ENCODE data around the gene ANAPC2.

Gene ANAPC2, protein sequence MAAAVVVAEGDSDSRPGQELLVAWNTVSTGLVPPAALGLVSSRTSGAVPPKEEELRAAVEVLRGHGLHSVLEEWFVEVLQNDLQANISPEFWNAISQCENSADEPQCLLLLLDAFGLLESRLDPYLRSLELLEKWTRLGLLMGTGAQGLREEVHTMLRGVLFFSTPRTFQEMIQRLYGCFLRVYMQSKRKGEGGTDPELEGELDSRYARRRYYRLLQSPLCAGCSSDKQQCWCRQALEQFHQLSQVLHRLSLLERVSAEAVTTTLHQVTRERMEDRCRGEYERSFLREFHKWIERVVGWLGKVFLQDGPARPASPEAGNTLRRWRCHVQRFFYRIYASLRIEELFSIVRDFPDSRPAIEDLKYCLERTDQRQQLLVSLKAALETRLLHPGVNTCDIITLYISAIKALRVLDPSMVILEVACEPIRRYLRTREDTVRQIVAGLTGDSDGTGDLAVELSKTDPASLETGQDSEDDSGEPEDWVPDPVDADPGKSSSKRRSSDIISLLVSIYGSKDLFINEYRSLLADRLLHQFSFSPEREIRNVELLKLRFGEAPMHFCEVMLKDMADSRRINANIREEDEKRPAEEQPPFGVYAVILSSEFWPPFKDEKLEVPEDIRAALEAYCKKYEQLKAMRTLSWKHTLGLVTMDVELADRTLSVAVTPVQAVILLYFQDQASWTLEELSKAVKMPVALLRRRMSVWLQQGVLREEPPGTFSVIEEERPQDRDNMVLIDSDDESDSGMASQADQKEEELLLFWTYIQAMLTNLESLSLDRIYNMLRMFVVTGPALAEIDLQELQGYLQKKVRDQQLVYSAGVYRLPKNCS

DNA sequence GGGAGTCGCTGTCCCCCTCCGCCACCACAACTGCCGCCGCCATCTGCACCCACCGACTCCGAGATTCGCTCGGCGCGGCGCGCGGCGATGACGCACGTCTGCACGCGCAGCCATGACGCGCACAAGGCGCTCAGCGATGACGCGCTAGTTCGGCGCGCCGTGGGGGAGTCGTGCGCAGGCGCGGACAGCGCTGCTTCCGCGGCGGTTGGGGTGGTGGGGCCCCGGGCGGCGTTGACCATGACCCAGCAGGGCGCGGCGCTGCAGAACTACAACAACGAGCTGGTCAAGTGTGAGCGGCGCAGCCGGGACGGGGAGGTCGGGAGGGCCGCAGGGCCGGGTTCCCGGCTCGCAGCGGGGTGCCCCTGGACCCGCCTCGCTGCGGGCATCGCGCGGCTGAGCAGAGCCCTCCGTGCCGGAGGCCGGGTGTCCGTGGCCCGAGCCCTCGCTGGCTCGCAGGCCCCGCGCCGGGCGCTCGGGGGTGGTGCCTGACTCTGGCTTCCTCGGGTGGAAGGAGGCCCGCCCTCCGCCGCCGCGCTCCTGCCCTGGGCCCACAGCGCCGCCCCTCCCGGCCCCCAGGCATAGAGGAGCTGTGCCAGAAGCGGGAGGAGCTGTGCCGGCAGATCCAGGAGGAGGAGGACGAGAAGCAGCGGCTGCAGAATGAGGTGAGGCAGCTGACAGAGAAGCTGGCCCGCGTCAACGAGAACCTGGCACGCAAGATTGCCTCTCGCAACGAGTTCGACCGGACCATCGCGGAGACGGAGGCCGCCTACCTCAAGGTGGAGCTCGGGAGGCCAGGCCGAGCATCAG is at the start of gene ANAPC2, which contains the start of gene SSNA1:
ANAPC2 (minus strand) TSS at position 71 of the 807 bp plus-strand sequence; CDS start at position 43, 28 bp downstream.
SSNA1 (plus strand) TSS at position 187 of the 807 bp plus-strand sequence; CDS start at position 238, 51 bp downstream.
- peak; percentile 88 for DNase-seq (ENCODE audit: low read depth)

DNA sequence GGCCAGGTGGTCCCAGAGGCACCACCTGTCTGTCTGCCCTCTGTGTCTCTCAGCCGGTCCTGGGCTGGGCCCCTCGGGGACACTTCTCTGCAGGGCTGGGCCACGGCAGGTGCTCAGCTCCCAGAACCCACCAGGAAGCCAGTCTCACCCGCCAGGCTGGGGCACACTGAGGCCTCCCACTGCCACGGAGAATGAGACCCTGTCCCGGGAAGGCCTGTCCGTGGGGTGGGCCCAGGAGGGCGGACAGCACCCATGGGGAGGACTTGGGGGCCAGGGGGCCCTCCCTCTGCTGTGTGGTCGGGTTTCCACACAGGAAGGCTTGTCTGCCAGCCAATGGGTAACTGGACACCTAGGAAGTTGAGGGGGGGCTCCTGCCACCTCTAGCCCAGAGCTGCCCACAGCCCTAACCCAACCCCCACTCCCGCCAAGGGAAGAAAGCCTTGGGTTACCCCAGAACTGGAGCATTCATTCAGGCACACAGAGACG is 48.6 kb upstream of the ANAPC2 start:
- DNase-seq (ENCODE audit: low read depth): no peak

DNA sequence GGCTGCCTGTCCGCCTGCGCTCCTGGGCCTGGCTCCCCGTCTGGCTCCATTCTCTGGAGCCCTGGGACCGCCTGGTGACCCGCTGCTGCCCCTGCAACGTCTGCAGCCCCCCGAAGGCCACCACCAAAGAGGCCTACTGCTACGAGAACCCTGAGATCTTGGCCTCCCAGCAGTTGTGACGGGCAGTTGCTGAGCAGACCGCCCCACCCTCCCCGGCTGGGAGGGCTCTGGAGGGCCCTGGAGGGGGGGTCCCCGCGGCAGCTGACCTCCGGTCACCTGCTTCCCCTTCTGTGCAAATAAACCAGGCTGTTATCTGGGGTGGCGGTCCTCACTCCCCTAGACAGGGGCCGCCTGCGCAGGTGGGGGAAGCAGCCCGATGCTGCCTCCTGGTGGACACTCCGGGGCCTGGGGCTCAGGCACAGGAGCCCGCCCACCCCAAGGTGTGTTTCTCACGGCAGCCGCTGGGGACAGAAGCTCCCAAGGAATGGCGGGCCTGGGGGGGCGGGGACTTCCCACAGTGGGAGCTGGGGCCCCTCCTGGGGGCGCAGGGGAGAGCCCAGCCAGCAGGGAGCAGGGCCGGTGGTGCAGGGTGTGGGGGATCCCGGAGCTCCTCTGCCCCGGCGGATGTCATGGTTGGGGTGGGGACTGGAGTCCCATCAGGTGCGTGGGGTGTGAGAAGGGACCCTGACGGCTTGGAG is 48.0 kb upstream of the ANAPC2 start:
- DNase-seq (ENCODE audit: low read depth): peak; percentile 49

DNA sequence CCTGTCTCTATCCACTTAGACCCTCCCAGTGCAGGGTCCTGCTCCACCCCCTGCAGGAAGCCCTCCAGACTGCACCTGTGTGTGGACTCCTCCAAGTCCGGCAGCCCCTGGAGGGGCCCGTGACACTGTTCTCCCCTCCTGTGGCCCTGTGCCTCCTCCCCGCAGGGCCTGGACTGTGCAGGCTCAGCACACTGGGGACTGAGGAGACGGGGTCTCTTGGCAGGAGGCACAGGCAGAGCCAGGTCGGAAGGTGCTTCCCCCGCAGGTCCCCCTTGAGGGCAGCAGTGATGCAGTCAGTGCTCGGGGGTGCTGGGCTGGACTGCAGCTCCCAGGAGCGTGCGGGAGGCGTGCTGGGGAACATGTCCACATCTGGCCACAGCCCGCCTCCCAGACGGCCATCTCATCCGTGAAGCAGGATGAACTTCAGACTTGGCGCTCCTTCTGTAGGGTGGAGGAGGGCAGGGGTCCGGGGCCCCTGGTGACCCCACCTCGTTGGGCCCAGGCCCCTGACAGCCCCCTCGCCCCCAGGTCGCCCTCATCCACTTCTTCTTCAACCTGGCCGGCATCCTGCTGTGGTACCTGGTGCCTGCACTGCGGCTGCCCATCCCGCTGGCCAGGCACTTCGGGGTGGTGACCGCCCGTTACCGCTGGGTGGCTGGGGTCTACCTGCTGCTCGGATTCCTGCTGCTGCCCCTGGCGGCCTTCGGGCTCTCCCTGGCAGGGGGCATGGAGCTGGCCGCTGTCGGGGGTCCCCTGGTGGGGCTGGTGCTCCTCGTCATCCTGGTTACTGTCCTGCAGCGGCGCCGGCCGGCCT is 47.3 kb upstream of the ANAPC2 start:
- DNase-seq (ENCODE audit: low read depth): no peak

DNA sequence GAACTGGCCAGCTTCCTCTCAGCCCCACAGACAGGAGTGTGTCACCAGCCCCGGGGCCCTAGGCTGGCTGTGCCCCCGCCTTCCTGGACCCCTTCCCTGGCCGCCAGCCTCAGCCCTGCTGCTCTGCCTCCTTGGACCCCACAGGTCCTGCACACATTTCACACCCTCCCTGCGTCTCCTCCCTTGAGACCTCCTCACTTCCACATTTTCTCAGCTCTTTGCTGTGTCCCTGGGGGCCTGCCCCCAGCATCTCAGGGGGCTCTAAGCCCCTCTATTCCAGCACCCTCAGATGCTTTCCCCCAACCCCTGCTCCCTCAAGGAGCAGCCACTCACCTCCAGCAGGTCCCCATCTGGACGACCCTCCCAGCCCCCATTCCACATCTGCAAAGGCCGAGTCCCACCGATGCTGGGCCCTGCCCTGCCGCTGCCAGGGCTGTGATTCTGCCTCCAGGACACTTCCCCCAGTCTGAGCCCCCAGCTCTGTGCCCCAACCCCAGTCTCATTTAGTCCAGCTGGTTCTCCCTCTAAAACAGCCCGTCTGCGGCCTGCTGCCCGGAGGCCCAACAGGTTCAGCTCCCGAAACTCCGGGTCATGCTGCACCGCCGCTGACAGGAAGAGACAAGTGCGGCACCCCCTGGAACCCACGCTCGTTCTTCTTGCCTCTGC is 46.5 kb upstream of the ANAPC2 start:
- DNase-seq (ENCODE audit: low read depth): no peak

DNA sequence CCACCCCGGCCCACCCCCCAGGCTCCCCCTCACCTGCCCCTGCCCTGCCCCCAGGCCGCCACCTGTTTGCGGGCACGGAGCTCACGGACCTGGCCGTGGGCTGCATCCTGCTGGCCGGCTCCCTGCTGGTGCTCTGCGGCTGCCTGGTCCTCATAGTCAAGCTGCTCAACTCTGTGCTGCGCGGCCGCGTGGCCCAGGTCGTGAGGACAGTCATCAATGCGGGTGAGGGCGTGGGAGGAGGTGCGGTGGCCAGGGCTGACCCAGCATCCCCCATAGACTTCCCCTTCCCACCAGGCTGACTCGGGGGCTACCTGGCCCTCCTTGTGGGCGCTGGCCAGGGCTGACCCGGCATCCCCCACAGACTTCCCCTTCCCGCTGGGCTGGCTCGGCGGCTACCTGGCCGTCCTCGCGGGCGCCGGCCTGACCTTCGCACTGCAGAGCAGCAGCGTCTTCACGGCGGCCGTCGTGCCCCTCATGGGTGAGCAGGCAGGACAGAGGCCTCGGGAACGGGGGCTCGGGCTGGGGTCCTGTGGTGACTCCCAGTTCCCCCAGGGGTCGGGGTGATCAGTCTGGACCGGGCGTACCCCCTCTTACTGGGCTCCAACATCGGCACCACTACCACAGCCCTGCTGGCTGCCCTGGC is 45.8 kb upstream of the ANAPC2 start:
- no peak for DNase-seq (ENCODE audit: low read depth)

DNA sequence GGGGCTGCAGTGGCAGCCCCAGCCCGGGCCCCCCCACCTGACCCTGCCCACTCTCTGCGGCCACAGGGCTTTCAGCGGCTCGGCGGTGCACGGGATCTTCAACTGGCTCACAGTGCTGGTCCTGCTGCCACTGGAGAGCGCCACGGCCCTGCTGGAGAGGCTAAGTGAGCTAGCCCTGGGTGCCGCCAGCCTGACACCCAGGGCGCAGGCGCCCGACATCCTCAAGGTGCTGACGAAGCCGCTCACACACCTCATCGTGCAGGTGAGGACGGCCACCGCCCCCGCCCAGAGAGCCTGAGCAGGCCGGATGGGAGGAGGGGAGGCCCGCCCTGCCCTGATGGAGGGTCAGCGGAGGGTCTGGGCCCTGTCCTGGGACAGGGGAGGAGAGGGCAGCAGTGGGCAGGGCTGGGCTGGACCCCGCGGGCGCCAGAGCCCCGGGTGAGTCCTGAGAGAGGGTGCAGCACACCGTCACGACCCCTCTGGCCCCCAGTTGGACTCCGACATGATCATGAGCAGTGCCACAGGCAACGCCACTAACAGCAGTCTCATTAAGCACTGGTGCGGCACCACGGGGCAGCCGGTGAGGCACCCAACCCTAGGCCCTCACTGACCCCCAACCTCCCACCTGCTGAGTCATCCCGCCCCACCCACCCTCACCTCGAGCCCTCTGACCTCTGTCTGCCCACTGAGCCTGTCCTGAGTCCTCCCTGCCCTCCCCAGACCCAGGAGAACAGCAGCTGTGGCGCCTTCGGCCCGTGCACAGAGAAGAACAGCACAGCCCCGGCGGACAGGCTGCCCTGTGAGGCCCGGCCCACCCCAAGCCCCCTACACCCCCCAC is 45.0 kb upstream of the ANAPC2 start:
- DNase-seq (ENCODE audit: low read depth): no peak

DNA sequence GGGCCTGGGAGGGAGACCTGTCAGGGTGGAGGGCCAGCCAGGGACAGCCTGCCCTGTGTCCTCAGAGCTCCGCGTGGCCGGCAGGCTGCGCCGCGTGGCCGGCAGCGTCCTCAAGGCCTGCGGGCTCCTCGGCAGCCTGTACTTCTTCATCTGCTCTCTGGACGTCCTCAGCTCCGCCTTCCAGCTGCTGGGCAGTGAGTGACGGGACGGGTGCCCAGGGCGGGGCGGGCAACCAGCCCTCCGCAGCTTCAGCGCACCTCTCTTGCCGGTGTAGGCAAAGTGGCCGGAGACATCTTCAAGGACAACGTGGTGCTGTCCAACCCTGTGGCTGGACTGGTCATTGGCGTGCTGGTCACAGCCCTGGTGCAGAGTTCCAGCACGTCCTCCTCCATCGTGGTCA is 44.1 kb upstream of the ANAPC2 start:
- DNase-seq (ENCODE audit: low read depth): no peak

DNA sequence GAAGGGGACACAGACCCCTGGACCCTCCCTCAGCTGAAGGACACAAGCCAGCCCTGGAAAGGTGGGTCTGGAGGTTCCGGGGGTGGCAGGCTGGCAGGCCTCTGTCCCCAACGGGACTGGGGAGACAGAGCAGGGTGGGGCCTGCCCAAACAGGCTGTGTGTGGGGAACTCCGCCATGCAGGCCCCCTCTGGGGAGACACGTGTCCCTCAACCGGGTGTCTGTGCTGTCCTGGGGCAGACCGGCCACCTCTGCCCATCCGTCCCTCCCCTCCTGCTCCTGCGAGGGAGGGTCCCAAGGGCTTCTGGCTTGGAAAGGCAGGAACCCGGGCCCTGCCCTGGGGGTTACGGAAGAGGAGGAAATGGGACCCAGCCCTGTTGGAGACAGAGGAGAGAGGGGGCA is 43.7 kb upstream of the ANAPC2 start:
- no peak for DNase-seq (ENCODE audit: low read depth)

DNA sequence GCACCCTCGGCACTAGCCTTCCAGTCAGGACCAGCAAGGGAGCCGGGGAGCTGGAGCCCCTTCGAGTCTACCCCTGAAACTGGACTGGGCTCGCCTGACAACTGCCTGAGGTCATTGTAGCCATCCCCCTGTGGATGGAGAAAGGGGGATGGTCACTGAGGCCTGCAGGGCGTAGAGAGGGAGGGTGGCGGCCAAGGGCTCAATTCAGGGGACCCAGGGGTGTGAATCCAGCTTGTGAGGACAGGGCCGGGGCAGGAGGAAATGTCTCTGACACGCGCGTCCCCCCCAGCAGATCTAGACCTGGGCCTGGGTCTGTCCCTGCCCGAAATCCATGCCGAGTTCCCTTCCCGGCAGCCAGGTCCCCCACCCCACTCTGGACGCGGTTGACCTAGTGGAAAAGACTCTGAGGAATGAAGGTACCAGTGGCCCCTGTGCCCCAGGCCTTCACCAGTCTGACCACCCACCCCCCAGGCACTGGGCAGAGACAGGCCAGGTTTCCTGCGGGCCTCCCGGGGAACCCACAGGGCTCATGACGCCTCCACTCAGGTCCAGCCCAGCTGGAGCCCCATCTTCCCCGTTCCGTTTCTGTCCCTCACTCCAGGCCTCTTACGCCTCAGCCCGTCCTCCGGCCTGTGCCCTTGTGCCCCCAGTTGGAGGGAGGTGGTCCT is 43.1 kb upstream of the ANAPC2 start:
- no peak for DNase-seq (ENCODE audit: low read depth)

DNA sequence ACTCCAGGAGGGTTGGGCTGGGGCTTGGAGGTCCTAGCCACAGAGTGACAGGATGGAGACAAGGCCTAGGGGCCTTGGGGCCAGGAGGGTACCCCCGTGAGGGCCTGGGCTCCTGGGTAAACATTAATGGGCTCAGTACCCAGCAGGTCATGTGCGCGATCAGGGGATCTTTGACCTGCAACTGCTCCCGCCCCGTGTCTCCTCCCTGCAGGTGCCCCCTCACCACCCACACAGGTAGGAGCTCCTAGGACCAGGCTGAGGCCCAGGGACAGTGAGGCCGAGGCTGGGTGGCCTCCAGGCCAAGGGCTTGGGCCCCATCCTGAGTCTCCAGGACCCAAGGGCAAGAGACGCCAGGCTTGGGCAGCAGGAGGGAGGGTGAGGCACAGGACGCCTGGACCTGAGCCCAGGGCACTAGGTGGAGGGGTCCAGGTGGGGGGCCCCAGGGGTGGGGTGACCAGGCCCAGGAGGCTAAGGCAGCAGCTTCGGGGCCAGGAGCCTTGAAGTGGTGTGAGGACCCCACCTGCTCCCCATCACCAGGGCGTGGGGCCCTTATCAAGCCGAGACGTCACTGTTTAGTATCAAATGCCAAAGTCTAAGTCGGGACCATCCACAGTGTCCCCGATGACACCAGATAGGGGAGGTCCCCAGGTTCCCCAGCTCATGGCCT is 42.5 kb upstream of the ANAPC2 start, which contains the start of gene SLC34A3:
SLC34A3 (plus strand) TSS at position 197 of the 667 bp plus-strand sequence. CDS start 802 bp downstream, outside the sequence.
- no peak for DNase-seq (ENCODE audit: low read depth)

DNA sequence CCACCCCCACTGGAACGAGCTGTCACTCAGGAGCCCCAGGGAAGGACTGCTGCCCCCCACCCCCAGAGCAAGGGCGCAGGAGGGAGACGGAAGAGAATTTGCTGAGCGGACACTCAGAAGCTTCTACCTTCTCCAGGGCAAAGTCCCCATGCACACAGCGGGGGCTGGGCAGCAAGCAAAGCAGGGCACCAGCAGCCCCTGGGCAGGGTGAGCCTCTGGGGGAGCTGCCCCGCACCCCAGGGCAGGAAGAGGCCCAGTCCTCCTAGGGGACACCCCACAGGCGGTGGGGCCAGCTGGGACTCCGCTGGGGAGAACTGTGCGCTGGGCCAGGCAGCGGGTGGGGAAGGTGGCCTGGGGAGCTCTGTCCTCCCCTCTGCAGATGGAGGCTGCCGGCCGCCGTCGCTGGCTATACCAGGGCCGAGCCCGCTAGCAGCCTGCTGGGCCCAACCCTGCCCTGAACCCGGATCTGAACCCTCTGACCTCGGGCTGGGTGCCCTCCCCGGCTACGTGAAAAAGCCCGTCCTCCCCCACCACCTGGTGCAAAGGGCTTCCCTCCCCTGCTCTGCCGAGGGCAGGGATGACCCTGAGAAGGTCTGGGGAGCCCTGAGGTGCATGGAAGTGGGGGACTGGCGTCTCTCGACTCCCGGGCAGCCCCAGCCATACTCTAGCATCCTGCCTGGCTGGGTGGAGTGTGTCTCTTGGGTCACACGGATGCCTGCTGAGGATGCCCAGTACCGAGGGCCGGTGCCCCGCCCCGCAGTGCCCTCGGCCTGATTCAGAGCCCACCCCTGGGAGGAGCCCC is 41.7 kb upstream of the ANAPC2 start:
- no peak for DNase-seq (ENCODE audit: low read depth)

DNA sequence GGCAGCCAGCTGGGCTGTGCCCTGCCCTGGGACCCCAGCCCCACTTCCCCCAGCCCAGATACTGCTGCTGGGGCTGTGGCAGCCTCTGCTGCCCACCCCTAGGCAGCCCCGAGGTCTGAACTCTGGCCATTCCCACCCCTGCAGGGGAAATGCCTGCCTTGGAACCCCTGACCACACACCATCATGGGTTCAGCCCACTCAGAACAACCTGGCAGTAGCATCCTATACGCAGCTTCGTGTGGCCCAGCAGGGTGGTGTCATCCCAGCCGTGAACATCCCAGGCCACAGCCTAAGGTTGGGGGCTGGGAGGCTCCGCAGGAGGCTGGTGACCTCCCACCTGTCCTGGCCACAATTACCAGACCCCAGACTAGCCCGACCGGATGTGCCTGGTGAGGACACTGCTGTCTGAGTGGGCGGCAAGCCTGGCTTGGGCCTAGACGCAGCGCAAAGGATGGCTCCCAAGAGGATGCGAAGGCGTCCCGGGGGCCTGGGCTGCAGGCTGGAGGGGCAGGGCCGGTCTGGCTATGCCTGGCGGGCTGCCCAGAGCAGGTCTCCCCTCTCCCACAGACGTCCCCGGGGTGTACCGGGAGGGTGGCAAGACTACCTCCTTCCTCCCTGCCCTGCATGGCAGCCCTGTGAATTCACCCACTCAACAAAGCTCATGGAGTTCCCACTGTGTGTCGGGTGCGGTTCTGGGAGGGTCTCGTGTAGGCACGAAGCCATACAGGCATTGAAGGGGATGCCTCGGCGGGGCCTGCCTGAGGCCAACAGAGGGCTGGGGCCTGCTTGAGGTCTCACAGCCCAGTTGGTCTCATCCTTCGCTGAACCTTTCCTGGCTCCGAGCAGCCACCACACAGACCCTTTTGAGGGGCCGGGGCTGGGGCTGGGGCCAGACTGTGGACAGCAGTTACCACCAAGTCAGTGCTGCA is 40.9 kb upstream of the ANAPC2 start:
- no peak for DNase-seq (ENCODE audit: low read depth)

DNA sequence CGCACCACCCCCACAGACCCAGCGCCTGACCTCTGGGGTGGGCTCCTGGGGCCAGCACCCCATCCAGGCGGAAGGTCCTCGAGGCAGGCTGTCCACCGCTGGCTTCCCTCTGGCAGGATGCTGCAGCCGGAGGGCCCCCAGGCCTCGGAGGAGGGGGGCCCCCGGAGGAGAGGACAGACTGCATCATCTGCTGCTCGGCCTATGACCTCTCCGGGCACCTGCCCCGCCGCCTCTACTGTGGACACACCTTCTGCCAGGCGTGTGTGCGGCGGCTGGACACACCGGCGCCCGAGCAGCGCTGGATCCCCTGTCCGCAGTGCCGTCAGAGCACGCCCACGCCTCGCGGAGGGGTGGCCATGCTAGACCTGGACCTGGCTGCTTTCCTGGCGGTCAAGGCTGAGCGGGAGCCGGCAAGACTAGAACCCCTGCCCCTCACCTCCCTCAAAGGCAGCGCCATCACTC is 40.2 kb upstream of the ANAPC2 start:
- DNase-seq (ENCODE audit: low read depth): no peak

DNA sequence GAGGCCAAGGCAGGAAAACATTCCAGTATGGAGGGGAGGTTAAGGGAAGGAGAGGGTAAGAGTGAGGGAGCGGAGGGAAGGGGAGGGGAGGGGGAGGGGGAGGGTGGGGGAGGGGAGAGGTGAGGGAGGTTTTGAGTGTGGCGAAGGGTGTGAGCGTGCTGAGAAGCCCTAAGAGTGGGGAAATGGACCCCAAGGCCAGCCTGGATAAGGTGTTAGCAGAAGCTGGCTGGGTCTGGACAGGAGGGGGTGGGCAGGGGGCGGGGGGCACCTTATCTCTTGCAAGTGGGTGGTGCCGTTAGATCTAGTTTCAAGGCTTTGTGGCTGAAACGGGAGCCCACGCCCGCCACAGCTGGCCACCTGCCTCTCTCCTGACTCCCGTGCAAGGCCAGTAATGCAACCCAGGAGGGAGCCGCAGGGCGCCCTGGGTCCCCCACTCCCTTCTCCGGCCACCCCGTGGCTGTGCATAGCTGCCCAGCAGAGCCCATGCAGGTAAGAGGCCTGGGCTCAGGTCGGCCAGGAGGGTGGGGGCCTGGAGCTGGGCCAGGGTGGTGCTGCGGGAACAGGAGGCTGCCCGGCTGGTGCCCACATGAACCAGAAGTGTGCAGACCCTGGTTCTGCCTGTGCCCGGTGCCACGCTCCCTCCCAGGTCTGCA is 39.6 kb upstream of the ANAPC2 start:
- DNase-seq (ENCODE audit: low read depth): no peak

All from amniotic epithelial cell (primary cell).